ENCODE measurements around the gene ELOVL1.
A peak's percentile ranks its signal among the peaks of the same experiment; 100 is the strongest.

The ELOVL1 gene

DNA sequence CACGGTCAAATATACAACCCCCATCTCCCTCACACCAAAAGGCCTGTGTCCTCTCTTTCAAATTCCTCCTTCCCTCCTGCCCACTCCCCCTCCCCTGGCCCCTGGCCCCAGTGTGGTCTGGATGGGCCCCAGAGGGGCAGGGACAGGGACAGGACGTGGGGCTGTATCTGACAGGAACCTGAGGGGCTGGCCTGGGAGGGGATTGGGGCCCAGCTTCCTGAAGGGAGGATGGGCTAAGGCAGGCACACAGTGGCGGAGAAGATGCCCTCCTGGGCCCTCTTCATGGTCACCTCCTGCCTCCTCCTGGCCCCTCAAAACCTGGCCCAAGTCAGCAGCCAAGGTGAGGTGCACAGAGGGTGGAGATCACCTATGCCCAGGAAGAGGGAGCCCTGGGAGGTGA lies 30.2 kb downstream of the ELOVL1 start, which contains the start of gene MPL:
Gene MPL, plus strand, starts transcription at position 231 of the 400 bp plus-strand sequence. Its CDS starts 31 bp downstream, at position 262.
- ChIA-PET POLR2A (interaction anchor here (0.5 kb wide), 1 partner anchor 33 kb away, joined by 5 read pairs; no protein-coding TSS in a partner anchor), CTCF (no interaction called here)
- DNase-seq (ENCODE audit: extremely low spot score), result no peak
- TF ChIP-seq, protein P1, sequence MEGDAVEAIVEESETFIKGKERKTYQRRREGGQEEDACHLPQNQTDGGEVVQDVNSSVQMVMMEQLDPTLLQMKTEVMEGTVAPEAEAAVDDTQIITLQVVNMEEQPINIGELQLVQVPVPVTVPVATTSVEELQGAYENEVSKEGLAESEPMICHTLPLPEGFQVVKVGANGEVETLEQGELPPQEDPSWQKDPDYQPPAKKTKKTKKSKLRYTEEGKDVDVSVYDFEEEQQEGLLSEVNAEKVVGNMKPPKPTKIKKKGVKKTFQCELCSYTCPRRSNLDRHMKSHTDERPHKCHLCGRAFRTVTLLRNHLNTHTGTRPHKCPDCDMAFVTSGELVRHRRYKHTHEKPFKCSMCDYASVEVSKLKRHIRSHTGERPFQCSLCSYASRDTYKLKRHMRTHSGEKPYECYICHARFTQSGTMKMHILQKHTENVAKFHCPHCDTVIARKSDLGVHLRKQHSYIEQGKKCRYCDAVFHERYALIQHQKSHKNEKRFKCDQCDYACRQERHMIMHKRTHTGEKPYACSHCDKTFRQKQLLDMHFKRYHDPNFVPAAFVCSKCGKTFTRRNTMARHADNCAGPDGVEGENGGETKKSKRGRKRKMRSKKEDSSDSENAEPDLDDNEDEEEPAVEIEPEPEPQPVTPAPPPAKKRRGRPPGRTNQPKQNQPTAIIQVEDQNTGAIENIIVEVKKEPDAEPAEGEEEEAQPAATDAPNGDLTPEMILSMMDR (IDR thresholded peaks at IDR 0.05; ENCODE audit: control extremely low read depth, extremely low read depth, low read depth, missing control alignments), result no peak

DNA sequence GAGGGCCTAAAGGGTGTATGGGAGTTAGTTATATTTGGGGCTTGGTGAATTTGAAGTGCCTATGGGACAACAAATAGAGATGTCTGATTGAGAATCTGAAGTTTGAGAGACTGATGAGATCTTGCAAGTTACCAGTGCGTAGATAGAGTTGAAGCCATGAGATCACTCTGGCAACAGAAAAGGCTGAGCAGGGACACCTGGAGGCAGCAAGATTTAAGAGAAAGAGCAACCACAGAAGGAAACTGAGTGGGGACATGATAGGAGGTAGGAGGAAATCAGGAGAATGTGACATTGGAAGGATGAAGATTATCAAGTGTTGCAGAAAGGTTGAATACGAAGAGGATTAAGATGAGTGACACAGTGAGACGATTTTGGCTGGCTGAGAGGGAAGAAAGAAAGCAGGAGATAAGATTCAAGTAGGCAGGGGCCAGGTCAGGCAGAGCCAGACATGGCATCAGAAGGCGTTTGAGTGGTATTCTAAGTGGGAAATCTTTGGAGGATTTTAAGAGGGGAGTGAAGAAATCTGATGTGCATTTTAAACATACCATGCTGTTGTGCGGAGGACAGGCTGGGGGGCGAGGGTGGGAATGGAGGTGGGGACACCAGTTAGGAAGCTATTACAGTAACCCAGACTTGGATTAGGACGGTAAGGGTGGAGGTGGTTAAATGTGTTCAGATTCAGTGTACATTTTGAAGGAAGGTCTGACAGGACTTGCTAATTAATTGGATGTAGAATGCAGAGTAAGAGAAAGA lies 33.2 kb downstream of the ELOVL1 start:
- DNase-seq (ENCODE audit: extremely low spot score), result no peak
- CTCF ChIA-PET, result no interaction called here
- POLR2A ChIA-PET, result no interaction called here
- TF ChIP-seq, protein P1 (IDR thresholded peaks at IDR 0.05; ENCODE audit: control extremely low read depth, extremely low read depth, low read depth, missing control alignments), result no peak

DNA sequence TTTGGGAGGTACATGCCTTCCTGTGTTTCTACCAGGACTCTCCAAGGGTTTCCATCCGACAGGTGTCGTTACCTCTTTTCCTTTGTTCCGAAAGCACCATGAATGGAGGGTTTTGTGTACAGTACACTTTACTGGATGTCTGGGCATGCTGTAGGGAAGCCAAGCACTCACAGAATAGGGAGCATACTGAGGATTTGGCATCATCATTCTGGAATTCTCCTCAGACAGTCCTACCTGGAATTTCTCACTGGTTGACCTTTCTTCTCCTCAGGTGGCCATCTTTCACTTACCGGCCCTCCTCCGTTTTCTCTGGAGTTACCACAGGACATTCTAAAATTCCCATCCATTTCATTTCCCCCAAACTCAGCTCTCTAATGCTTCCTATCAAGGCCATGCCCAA lies 36.1 kb downstream of the ELOVL1 start:
- POLR2A ChIA-PET, result no interaction called here
- no peak for DNase-seq (ENCODE audit: extremely low spot score)
- TF ChIP-seq, protein P1 (IDR thresholded peaks at IDR 0.05; ENCODE audit: control extremely low read depth, extremely low read depth, low read depth, missing control alignments), result no peak
- CTCF ChIA-PET, result interaction anchor here (0.7 kb wide), 1 partner anchor 105 kb away, joined by 3 read pairs; no protein-coding TSS in a partner anchor

DNA sequence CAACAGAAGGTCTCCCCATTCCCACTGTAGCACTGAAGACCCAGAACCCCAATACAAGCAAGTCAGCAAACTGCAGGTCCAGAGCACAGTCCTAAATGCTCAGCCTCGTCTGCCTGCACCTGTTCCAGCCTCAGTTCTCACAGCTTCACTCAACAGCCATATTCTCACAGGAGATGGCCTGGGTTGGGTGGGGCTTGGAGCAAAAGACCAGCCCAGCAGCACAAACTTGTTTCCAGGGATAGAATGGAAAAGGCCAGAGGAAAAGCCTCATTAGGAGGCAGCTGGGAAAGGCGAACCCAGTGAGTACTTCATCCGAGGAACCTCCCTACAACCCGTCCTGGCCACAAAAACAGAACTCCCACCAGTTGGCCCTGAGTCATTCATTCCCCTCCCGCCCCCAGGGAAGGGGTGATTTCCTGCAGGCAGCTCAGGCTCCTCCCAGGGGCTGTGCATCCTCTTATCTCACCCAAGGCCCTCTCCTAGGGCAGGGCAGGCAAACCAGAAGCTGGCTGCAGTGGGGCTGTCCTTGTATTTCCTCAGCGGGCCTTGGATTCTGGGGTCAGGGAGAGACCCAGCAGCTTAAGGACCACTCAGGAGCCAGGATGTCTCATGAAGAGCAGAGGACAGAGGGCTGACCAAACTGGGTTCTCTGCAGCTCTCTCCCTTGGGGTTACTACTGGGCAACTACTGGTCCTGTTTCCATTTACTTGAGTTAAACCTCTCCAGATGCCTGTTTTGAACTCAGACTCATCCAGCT lies 37.6 kb downstream of the ELOVL1 start:
- TF ChIP-seq, protein P1 (IDR thresholded peaks at IDR 0.05; ENCODE audit: control extremely low read depth, extremely low read depth, low read depth, missing control alignments), result no peak
- ChIA-PET CTCF (interaction anchor here (1.2 to 1.4 kb wide), 2 partner anchors 9 to 103 kb away, joined by 3 to 7 read pairs; no protein-coding TSS in a partner anchor), POLR2A (interaction anchor here (0.6 kb wide), 1 partner anchor 40 kb away, joined by 7 read pairs; no protein-coding TSS in a partner anchor)

DNA sequence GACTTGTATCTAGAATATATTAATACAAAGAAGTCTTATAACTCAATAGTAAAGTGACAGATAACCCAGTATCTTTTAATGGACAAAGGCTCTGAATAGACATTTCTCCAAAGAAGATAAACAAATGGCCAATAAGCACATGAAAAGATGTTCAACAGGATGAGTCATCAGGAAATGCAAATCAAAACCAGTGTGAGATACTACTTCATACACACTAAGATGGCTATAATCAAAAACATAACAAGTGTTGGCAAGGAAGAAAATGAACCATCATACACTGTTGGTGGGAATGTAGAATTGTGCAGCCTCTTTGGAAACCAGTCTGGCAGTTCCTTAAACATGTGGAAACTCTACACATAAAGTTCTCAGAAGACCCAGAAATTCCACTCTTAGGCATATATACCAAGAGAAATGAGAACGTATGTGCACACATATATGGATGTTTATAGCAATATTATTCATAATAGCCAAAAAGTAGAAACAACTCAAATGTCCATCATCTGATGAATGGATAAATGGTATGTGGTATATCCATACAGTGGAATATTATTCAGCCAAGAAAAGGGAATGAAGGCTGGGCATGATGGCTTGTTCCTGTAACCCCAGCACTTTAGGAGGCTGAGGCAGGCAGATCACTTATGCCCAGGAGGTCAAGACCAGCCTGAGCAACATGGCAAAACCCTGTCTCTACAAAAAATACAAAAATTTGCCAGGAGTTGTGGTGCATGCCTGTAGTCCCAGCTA lies 40.1 kb downstream of the ELOVL1 start:
- TF ChIP-seq, protein P1 (IDR thresholded peaks at IDR 0.05; ENCODE audit: control extremely low read depth, extremely low read depth, low read depth, missing control alignments), result no peak
- ChIA-PET POLR2A (no interaction called here), CTCF (no interaction called here)
- DNase-seq (ENCODE audit: extremely low spot score), result no peak

More for the DNA sequence above, 37.6 kb downstream of the ELOVL1 start:
- peak; percentile 77 for DNase-seq (ENCODE audit: extremely low spot score)

DNA sequence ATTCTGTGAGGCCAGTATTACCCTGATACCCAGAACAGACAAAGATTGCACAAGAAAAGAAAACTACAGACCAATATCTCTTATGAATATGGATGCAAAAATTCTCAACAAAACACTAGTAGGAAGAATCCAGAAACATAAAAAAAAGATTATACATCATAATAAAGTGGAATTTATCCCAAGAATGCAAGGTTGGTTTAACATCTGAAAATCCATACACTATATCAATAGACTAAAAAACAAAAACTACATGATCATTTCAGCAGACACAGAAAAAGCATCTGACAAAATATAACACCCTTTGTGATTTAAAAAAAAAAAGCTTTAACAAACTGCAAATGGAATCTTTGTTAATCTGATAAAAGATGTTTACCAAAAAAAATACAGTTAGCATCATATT lies 42.4 kb downstream of the ELOVL1 start:
- TF ChIP-seq, protein P1 (IDR thresholded peaks at IDR 0.05; ENCODE audit: control extremely low read depth, extremely low read depth, low read depth, missing control alignments), result no peak
- CTCF ChIA-PET, result no interaction called here
- DNase-seq (ENCODE audit: extremely low spot score), result no peak
- POLR2A ChIA-PET, result no interaction called here
